ENCODE measurements around the gene STRBP. TPM values are rescaled to one million over a fixed set of nuclear protein-coding genes. Genes with fewer than 3 reads are reported as not detected.

STRBP gene
- total and polyA plus RNA-seq, 2 of the 8 experiments (the other 6 are each of a cell fraction or from before 2014, with no cell fraction given) = 29.7 to 105 TPM

DNA sequence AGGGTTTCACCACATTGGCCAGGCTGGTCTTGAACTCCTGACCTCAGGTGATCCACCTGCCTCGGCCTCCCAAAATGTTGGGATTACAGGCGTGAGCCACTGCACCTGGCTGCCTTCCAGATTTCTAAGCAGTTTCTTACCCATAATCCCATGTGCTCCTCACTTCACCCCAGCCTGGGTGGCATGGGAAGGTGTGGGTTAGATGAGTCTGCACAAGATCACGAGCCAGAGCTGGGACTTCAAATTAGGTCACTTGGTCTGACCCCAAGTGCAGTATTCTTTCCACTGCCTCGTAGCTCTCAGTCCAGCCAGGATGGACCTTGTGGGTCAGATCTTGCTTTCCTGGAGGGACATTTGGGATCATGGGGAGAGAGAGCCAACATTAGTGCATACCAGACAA, 37.5 kb upstream of the STRBP start:
- WGBS, 2 experiments (ENCODE audit: extremely low coverage in 1 of 2, insufficient coverage in 1 of 2, insufficient read length in 1 of 2, insufficient replicate concordance in 2 of 2, low coverage in 1 of 2, low lambda C conversion rate in 2 of 2, missing lambda C conversion rate in 1 of 2) = 91% methylated on average over 4 of the region's 4 CpGs; no CpG with 5 or more reads in 1 of the 2 experiments
- POLR2A ChIA-PET (ENCODE audit: partially characterized antibody) = interaction anchor here (1.1 kb wide), 1 partner anchor 10 kb away, joined by 3 read pairs; no protein-coding TSS in a partner anchor

More for the DNA sequence above, 37.5 kb upstream of the STRBP start:
- Histone ChIP-seq H3K36me3 (ENCODE audit: control insufficient read depth in 2 of 4, insufficient read depth in 4 of 4, low read length in 3 of 4) (no peaks in the 10 kb centered on the region), H2BK5ac (ENCODE audit: low read depth, low read length) (no peak overlapping the region), H3K9ac (replicated peaks in 1 of 4; ENCODE audit: extremely low read depth in 1 of 4, low read depth in 3 of 4, low read length in 3 of 4) (no peak overlapping the region), H4K5ac (ENCODE audit: insufficient read length, low read depth, low read length) (no peak overlapping the region), H3K9me3 (ENCODE audit: insufficient read depth in 2 of 2, low read depth in 1 of 2, low read length in 1 of 2) (no peaks in the 10 kb centered on the region), H2AK5ac (ENCODE audit: low read depth, low read length) (no peak overlapping the region), H3K23ac (ENCODE audit: insufficient read length) (no peak overlapping the region), H2BK120ac (replicated peaks; ENCODE audit: low read depth, low read length) (no peak overlapping the region), H2BK20ac (ENCODE audit: low read length) (no peak overlapping the region), H3K27me3 (replicated peaks in 1 of 4; ENCODE audit: control insufficient read depth in 3 of 4, extremely low read depth in 1 of 4, insufficient read depth in 3 of 4, low read length in 3 of 4) (no peaks in the 10 kb centered on the region), H3K79me1 (ENCODE audit: low read depth, low read length) (no peaks in the 10 kb centered on the region), H3K23me2 (ENCODE audit: low read depth, low read length) (no peaks in the 10 kb centered on the region; the same call in 1 of the 2 replicates), H3K4ac (replicated peaks; ENCODE audit: insufficient read length, low read depth, low read length) (no peak overlapping the region), H3K27ac (ENCODE audit: low read depth, low read length) (no peak overlapping the region), H3K56ac (replicated peaks; ENCODE audit: insufficient read length, low read depth, low read length) (no peak overlapping the region), H2AFZ (ENCODE audit: low read length) (no peak overlapping the region), H3K79me2 (ENCODE audit: control insufficient read depth in 1 of 2, insufficient read depth in 2 of 2, low read length in 2 of 2) (no peaks in the 10 kb centered on the region), H3K4me2 (ENCODE audit: insufficient read depth in 1 of 2, low read depth in 2 of 2, low read length in 2 of 2) (no peak overlapping the region), H4K20me1 (replicated peaks in 1 of 2; ENCODE audit: control insufficient read depth in 1 of 2, insufficient read depth in 2 of 2, low read length in 2 of 2) (no peaks in the 10 kb centered on the region), H2BK12ac (ENCODE audit: low read depth, low read length) (no peak overlapping the region), H3K18ac (ENCODE audit: extremely low read depth, low read length) (no peak overlapping the region), H2BK15ac (ENCODE audit: low read length) (no peak overlapping the region), H4K8ac (ENCODE audit: extremely low read depth, insufficient read depth, low read length) (no peak overlapping the region), H3K14ac (ENCODE audit: insufficient read length) (no peak overlapping the region), H3K4me3 (ENCODE audit: extremely low read depth in 1 of 4, insufficient read depth in 2 of 4, low read depth in 3 of 4, low read length in 4 of 4) (no peak overlapping the region), H4K91ac (replicated peaks; ENCODE audit: insufficient read length, low read length) (peak overlapping the region; percentile 19), H3K4me1 (replicated peaks in 1 of 4; ENCODE audit: control insufficient read depth in 3 of 4, insufficient read depth in 4 of 4, low read length in 3 of 4) (no peaks in the 10 kb centered on the region; a peak in 1 of 7 replicates)
- DNase-seq (ENCODE audit: low read depth in 1 of 2, low spot score in 2 of 2) = no peak
- no peak for FAIRE-seq
- CTCF ChIA-PET (ENCODE audit: partially characterized antibody) = interaction anchor here (0.7 to 1.3 kb wide), 3 partner anchors 9 to 45 kb away, joined by 3 read pairs; no protein-coding TSS in a partner anchor
- no peak for TF ChIP-seq RNF2 (IDR thresholded peaks at IDR 0.05; ENCODE audit: borderline replicate concordance, low read depth, low read length, missing control alignments, poor library complexity, severe bottlenecking)

Data from H1 (cell line).